ENCODE measurements around the gene CADPS2.

GRCh38 chr7:122546496-122546895, 339.8 kb downstream of the CADPS2 start:
- no peak for TF ChIP-seq POLR2A (IDR thresholded peaks at IDR 0.05; ENCODE audit: low read depth)
- no peak for TF ChIP-seq CTCF (IDR thresholded peaks at IDR 0.05)
- TF ChIP-seq POLR2AphosphoS5 (IDR thresholded peaks at IDR 0.05), result no peak
